ENCODE measurements around the gene TSFM. TPM values are rescaled to one million over a fixed set of nuclear protein-coding genes. Genes with fewer than 3 reads are reported as not detected.

TSFM gene
- total and polyA plus RNA-seq, 9 of the 15 experiments (the other 6 are each of a cell fraction or from before 2014, with no cell fraction given), result 44.6 to 198 (median 60.2) TPM

- no peak for TF ChIP-seq ZNF518B (CRISPR knock-in tag; IDR thresholded peaks at IDR 0.05)
- TF ChIP-seq ZNF146 (CRISPR knock-in tag; IDR thresholded peaks at IDR 0.05; ENCODE audit: unreplicated experiment), result no peak
- TF ChIP-seq BDP1 (IDR thresholded peaks at IDR 0.05; ENCODE audit: insufficient read depth, insufficient read length), result no peak
- TF ChIP-seq, protein P1, sequence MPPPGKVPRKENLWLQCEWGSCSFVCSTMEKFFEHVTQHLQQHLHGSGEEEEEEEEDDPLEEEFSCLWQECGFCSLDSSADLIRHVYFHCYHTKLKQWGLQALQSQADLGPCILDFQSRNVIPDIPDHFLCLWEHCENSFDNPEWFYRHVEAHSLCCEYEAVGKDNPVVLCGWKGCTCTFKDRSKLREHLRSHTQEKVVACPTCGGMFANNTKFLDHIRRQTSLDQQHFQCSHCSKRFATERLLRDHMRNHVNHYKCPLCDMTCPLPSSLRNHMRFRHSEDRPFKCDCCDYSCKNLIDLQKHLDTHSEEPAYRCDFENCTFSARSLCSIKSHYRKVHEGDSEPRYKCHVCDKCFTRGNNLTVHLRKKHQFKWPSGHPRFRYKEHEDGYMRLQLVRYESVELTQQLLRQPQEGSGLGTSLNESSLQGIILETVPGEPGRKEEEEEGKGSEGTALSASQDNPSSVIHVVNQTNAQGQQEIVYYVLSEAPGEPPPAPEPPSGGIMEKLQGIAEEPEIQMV (tag; conservative IDR thresholded peaks at IDR 0.05; ENCODE audit: low read depth), result no peak
- TF ChIP-seq ZNF644 (tag; IDR thresholded peaks at IDR 0.05; ENCODE audit: low read depth), result no peak
- peak; percentile 18; the same call in 1 of the 2 replicates for TF ChIP-seq NCOR1 (IDR thresholded peaks at IDR 0.05)
- no peak for TF ChIP-seq ZBTB8A (IDR thresholded peaks at IDR 0.05; ENCODE audit: partially characterized antibody)
- TF ChIP-seq PRMT5 (CRISPR knock-in tag; IDR thresholded peaks at IDR 0.05), result no peak
- TF ChIP-seq STAT5B (CRISPR knock-in tag; IDR thresholded peaks at IDR 0.05), result no peak
- TF ChIP-seq CBX3 (IDR thresholded peaks at IDR 0.05; ENCODE audit: borderline replicate concordance in 1 of 2, low read length in 2 of 2), result peak in 1 of 2 experiments; percentile 40; a peak in 1 of 3 replicates
- TF ChIP-seq PHF21A (IDR thresholded peaks at IDR 0.05; ENCODE audit: borderline replicate concordance, low read depth), result no peak
- no peak for TF ChIP-seq TEAD4 (IDR thresholded peaks at IDR 0.05; ENCODE audit: low read length)
- no peak for TF ChIP-seq TEAD4 (CRISPR knock-in tag; IDR thresholded peaks at IDR 0.05; ENCODE audit: borderline replicate concordance)
- TF ChIP-seq BCL6 (CRISPR knock-in tag; IDR thresholded peaks at IDR 0.05), result no peak
- TF ChIP-seq, protein P2, sequence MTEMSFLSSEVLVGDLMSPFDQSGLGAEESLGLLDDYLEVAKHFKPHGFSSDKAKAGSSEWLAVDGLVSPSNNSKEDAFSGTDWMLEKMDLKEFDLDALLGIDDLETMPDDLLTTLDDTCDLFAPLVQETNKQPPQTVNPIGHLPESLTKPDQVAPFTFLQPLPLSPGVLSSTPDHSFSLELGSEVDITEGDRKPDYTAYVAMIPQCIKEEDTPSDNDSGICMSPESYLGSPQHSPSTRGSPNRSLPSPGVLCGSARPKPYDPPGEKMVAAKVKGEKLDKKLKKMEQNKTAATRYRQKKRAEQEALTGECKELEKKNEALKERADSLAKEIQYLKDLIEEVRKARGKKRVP (CRISPR knock-in tag; IDR thresholded peaks at IDR 0.05), result 0 out of 2 replicates have a peak, but pooled peaks have one; percentile 10
- TF ChIP-seq ZNF23 (CRISPR knock-in tag; IDR thresholded peaks at IDR 0.05), result no peak
- peak; percentile 83 for TF ChIP-seq MBD2 (IDR thresholded peaks at IDR 0.05; ENCODE audit: borderline replicate concordance, low read depth)
- no peak for TF ChIP-seq ZFP30 (CRISPR knock-in tag; IDR thresholded peaks at IDR 0.05; ENCODE audit: borderline replicate concordance)
- TF ChIP-seq ZNF408 (CRISPR knock-in tag; IDR thresholded peaks at IDR 0.05; ENCODE audit: low read depth), result no peak
- TF ChIP-seq IFI16 (CRISPR knock-in tag; IDR thresholded peaks at IDR 0.05), result no peak
- no peak for TF ChIP-seq SRF (CRISPR knock-in tag; IDR thresholded peaks at IDR 0.05)
- TF ChIP-seq SP1 (CRISPR knock-in tag; IDR thresholded peaks at IDR 0.05), result peak; percentile 100
- no peak for TF ChIP-seq ZNF124 (CRISPR knock-in tag; IDR thresholded peaks at IDR 0.05)
- TF ChIP-seq KDM5B (IDR thresholded peaks at IDR 0.05; ENCODE audit: insufficient replicate concordance, low read depth, low read length), result peak; percentile 86
Observed at GRCh38 chr12:57771873-57772428, 10.6 kb upstream of the TSFM start, which contains the start of gene METTL1 (continued).

Data from K562 (cell line).